BE2C (cell line): ENCODE measurements around the gene IMMP1L.

Source experiments
- DNase-seq: peaks from one replicate; pipeline ENCODE4 v3.0.0-alpha.2; 2020
- H3K27me3 ChIP-seq: fragments of 250-450 bp; sonication (Bioruptor Pico); 2 replicates; pipeline ENCODE4 v1.5.1; 2020; ENCODE audit warnings: mild to moderate bottlenecking
- H3K36me3 ChIP-seq: fragments of 250-450 bp; sonication (Bioruptor Pico); 2 replicates; pipeline ENCODE4 v1.5.1; 2020; ENCODE audit warnings: mild to moderate bottlenecking
- H3K4me1 ChIP-seq: fragments of 250-450 bp; sonication (Bioruptor Pico); 2 replicates; pipeline ENCODE4 v1.5.1; 2020
- H3K4me3 ChIP-seq: 2 replicates; pipeline ENCODE4 v1.5.1; 2011; ENCODE audit warnings: low read depth, low read length
- H3K9me3 ChIP-seq: fragments of 250-450 bp; sonication (Bioruptor Pico); 2 replicates; pipeline ENCODE4 v1.5.1; 2020
- TF ChIP-seq, protein P1 (sequence below): IDR thresholded peaks from 2 replicates; pipeline ENCODE4 v1.5.1; 2012; ENCODE audit warnings: mild to moderate bottlenecking, low read depth, low read length

Gene IMMP1L

DNA sequence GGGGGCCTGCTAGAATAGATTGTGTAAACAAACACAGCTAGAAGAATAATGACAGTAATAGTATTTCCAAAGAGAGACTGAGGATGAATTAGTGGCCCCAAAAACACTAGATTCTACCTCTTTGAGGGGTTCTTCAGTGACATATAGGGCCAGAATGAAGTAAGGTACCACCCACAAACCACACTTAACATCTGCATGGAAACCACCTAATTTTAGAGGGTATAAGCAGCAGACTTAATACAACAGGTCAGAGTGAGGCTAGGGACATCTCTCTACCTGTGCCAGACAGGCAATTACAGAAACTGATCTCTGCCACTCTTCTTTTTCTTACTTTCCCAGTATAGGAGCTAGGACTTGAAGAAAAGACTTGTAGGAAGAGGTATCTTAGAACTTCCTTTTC is 20.3 kb upstream of the IMMP1L start:
- TF ChIP-seq, protein P1, sequence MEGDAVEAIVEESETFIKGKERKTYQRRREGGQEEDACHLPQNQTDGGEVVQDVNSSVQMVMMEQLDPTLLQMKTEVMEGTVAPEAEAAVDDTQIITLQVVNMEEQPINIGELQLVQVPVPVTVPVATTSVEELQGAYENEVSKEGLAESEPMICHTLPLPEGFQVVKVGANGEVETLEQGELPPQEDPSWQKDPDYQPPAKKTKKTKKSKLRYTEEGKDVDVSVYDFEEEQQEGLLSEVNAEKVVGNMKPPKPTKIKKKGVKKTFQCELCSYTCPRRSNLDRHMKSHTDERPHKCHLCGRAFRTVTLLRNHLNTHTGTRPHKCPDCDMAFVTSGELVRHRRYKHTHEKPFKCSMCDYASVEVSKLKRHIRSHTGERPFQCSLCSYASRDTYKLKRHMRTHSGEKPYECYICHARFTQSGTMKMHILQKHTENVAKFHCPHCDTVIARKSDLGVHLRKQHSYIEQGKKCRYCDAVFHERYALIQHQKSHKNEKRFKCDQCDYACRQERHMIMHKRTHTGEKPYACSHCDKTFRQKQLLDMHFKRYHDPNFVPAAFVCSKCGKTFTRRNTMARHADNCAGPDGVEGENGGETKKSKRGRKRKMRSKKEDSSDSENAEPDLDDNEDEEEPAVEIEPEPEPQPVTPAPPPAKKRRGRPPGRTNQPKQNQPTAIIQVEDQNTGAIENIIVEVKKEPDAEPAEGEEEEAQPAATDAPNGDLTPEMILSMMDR: no peak
- Histone ChIP-seq H3K27me3 (no peaks in the 10 kb centered on the region), H3K36me3 (no peaks in the 10 kb centered on the region), H3K9me3 (no peaks in the 10 kb centered on the region), H3K4me3 (no peak overlapping the region), H3K4me1 (no peaks in the 10 kb centered on the region)
- no peak for DNase-seq

- Histone ChIP-seq H3K9me3 (no peaks in the 10 kb centered on the region), H3K4me3 (no peak overlapping the region), H3K36me3 (no peaks in the 10 kb centered on the region), H3K27me3 (no peaks in the 10 kb centered on the region), H3K4me1 (no peaks in the 10 kb centered on the region)
- TF ChIP-seq, protein P1: no peak
- no peak for DNase-seq
Measured at GRCh38 chr11:31529189-31529588, 19.8 kb upstream of the IMMP1L start.

GRCh38 chr11:31521497-31522150 is 12.2 kb upstream of the IMMP1L start:
- TF ChIP-seq, protein P1: no peak
- H3K9me3 ChIP-seq: no peaks in the 10 kb centered on the region
- H3K36me3 ChIP-seq: no peaks in the 10 kb centered on the region
- H3K4me1 ChIP-seq: no peaks in the 10 kb centered on the region
- no peak overlapping the region for H3K4me3 ChIP-seq
- H3K27me3 ChIP-seq: no peaks in the 10 kb centered on the region
- DNase-seq: no peak

DNA sequence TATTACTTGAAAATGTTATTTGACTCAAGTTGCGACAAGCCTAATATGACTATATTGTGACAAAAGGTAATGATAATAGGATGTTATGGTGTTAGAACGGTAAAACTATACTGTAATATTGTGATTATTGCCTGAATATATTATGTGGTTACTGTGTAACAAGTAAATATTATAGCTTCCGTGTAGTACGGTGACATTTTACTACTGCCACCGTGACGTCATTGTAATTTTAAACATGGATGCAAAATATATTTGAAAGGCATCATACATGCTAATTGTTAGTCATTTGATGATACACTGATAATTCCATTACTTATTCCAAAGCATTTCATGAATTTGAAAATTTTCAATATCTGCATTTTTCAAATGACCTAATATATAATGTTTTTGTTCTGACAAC is 2.7 kb upstream of the IMMP1L start:
- TF ChIP-seq, protein P1: no peak
- Histone ChIP-seq H3K4me3 (no peak overlapping the region), H3K36me3 (no peaks in the 10 kb centered on the region)

GRCh38 chr11:31509051-31509428 is 382 bp downstream of the IMMP1L start:
- TF ChIP-seq, protein P1: no peak
- H3K4me1 ChIP-seq: no peaks in the 10 kb centered on the region
- DNase-seq: no peak
- no peaks in the 10 kb centered on the region for H3K27me3 ChIP-seq
- no peaks in the 10 kb centered on the region for H3K9me3 ChIP-seq
- H3K4me3 ChIP-seq: peak overlapping the region; percentile 90
- H3K36me3 ChIP-seq: no peaks in the 10 kb centered on the region

More for the DNA sequence above, 2.7 kb upstream of the IMMP1L start:
- no peaks in the 10 kb centered on the region for H3K9me3 ChIP-seq
- no peak for DNase-seq
- no peaks in the 10 kb centered on the region for H3K4me1 ChIP-seq
- no peaks in the 10 kb centered on the region for H3K27me3 ChIP-seq

DNA sequence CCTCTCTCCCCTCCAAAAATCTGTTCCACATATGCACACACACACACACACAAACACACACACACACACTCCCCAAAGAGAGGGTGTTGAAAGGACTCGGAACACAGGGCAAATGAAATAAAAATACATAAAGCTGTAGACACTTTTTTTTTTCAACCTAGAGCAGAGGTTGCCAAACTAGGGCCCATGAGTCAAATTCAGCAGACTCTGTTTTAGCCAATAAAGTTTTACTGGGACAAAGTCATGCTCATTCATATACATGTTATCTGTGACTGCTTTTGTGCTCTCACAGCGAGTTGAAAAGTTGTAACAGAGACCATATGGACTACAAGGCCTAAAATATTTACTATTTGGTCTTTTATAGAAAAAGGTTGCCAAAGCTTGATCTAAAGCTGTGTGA is 8.9 kb downstream of the IMMP1L start:
- Histone ChIP-seq H3K9me3 (no peaks in the 10 kb centered on the region), H3K36me3 (no peaks in the 10 kb centered on the region), H3K4me3 (no peak overlapping the region), H3K4me1 (no peaks in the 10 kb centered on the region), H3K27me3 (no peaks in the 10 kb centered on the region)
- no peak for DNase-seq
- TF ChIP-seq, protein P1: no peak
